ENCODE results near the gene CFAP251.

CFAP251 gene

GRCh38 chr12:121893961-121894460 lies 24.4 kb upstream of the CFAP251 start:
- no peak for TF ChIP-seq CTCF (IDR thresholded peaks at IDR 0.05; ENCODE audit: low read depth, low read length)
- H3K4me3 ChIP-seq (ENCODE audit: low read depth, low read length): no peak overlapping the region
- DNase-seq (ENCODE audit: low read depth, low spot score): peak; percentile 67
- in situ Hi-C loops (cut with HindIII; ENCODE audit: low sequenced_read_pairs): no loop called here

GRCh38 chr12:121894633-121895032 lies 23.8 kb upstream of the CFAP251 start:
- no peak overlapping the region for H3K4me3 ChIP-seq (ENCODE audit: low read depth, low read length)
- peak; percentile 52 for DNase-seq (ENCODE audit: low read depth, low spot score)
- peak; percentile 33 for TF ChIP-seq CTCF (IDR thresholded peaks at IDR 0.05; ENCODE audit: low read depth, low read length)
- in situ Hi-C loops (cut with HindIII; ENCODE audit: low sequenced_read_pairs): no loop called here

- TF ChIP-seq CTCF (IDR thresholded peaks at IDR 0.05; ENCODE audit: low read depth, low read length): no peak
- in situ Hi-C loops (cut with HindIII; ENCODE audit: low sequenced_read_pairs): no loop called here
- no peak for DNase-seq (ENCODE audit: low read depth, low spot score)
- H3K4me3 ChIP-seq (ENCODE audit: low read depth, low read length): no peak overlapping the region
Observed at GRCh38 chr12:121898287-121898686, 20.1 kb upstream of the CFAP251 start.

DNA sequence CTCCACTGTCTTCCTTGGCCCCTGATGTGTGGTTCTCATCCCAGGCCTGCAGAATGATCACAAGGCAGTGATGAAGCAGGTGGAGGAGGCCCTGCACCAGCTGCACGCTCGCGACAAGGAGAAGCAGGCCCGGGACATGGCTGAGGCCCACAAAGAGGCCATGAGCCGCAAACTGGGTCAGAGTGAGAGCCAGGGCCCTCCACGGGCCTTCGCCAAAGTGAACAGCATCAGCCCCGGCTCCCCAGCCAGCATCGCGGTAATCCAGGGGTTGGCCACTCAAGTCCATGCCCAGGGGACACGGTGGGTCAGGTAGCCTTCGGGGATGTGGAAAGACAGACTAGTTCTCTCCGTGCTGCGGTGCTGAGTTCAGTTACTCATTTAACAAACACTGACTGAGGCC lies 18.8 kb upstream of the CFAP251 start:
- no peak for DNase-seq (ENCODE audit: low read depth, low spot score)
- in situ Hi-C loops (cut with HindIII; ENCODE audit: low sequenced_read_pairs): no loop called here
- TF ChIP-seq CTCF (IDR thresholded peaks at IDR 0.05; ENCODE audit: low read depth, low read length): no peak
- H3K4me3 ChIP-seq (ENCODE audit: low read depth, low read length): no peak overlapping the region

DNA sequence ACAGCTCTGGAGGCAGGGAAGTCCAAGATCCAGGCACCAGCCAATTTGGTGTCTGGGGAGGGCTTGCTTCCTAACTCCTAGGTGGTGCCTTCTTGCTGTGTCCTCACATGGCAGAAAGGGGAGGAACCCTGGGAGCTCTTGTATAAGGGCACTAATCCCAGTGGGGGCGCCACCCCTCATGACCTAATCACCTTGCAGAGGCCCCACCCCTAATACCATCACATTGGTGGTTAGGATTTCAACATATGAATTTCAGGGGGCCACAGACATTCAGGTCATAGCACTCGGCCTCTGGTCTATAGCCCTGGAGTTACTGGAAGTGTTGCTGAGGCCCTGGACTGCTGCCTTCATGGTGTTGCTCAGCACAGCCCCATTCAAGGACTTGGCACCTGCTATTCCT lies 15.2 kb upstream of the CFAP251 start:
- no peak for TF ChIP-seq CTCF (IDR thresholded peaks at IDR 0.05; ENCODE audit: low read depth, low read length)
- H3K4me3 ChIP-seq (ENCODE audit: low read depth, low read length): no peak overlapping the region
- in situ Hi-C loops (cut with HindIII; ENCODE audit: low sequenced_read_pairs): no loop called here
- DNase-seq (ENCODE audit: low read depth, low spot score): no peak

DNA sequence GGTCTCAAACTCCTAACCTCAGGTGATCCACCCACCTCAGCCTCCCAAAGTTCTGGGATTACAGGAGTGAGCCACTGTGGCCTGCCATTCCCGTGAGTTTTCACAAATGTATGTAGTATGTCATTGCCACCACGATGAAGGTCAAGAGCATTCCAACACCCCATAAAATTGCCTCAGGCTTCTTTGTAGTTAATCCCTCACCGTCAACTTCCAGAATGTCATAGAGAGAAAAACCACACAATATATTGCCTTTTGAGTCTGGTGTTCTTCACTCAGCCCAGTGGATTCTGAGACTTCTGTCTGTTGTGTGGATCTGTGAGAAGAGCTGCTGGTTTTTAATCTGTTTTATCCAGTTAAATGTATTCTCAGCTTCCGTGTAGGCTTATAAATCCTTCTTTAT lies 12.6 kb upstream of the CFAP251 start:
- DNase-seq (ENCODE audit: low read depth, low spot score): no peak
- no peak overlapping the region for H3K4me3 ChIP-seq (ENCODE audit: low read depth, low read length)
- no peak for TF ChIP-seq CTCF (IDR thresholded peaks at IDR 0.05; ENCODE audit: low read depth, low read length)
- in situ Hi-C loops (cut with HindIII; ENCODE audit: low sequenced_read_pairs): no loop called here

DNA sequence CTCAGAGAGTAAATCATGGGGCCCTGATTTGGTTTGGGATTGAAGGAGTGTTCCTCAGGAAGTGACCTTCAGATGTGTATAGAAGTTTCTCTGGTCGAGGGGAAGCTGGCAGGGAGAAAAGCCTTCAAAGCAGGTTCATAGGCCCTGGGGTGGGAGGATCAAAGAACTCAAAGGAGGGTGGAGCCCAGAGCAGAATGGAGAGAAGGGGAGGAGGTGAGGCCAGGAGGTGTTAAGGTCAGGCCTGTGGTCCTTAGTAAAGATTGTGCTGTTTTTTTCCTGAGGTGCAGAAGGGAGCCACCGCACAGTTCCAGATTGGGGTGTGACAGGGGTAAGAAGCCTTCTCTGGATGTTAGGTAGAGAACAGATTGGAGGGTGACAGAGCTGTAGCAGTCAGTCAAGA lies 9.7 kb upstream of the CFAP251 start:
- H3K4me3 ChIP-seq (ENCODE audit: low read depth, low read length): no peak overlapping the region
- in situ Hi-C loops (cut with HindIII; ENCODE audit: low sequenced_read_pairs): no loop called here
- no peak for DNase-seq (ENCODE audit: low read depth, low spot score)
- no peak for TF ChIP-seq CTCF (IDR thresholded peaks at IDR 0.05; ENCODE audit: low read depth, low read length)

Measured in astrocyte of the spinal cord (primary cell).